Epidermal melanocyte (primary cell): ENCODE measurements around the gene FYCO1.

ENCODE experiments used
- DNase-seq: peaks from one replicate; pipeline ENCODE4 v3.0.0; 2011; ENCODE audit warnings: low spot score; ENCODE audit not compliant: insufficient read length

FYCO1 gene

DNA sequence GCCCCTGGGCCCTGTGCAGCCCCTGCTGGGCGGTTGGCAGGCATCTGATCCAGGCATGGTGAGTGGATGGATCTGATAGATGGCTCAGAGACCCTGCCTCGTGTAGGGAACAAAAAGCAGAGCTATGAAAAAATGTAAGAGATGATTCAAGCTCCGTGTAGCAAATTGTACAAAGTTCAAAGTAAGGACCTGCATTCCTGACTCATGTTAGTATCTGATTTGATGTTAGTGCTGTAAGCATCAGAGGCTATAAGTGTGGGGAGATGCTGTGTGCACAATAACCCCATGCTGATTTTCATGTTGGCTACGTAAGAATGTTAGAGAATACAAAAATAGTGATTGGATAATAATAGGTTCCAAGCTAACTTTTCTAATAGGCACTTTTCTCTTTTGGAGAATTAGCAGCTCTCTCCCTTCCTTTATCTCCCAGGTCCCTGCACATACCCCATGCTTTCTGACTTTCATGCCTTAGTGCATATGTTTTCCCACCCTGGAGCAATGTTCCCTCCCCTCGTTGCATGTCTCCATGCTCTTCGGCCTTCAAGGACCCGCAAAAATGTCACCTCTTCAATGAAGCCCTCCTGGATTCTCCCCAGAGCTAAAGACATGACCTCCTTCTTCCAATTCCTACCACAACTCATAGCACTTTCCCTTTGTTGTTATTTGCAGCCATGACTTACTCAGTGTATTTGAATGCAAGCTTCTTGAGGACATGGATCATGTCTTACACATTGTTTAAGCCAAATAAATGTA lies 107.7 kb downstream of the FYCO1 start:
- DNase-seq, result no peak

DNA sequence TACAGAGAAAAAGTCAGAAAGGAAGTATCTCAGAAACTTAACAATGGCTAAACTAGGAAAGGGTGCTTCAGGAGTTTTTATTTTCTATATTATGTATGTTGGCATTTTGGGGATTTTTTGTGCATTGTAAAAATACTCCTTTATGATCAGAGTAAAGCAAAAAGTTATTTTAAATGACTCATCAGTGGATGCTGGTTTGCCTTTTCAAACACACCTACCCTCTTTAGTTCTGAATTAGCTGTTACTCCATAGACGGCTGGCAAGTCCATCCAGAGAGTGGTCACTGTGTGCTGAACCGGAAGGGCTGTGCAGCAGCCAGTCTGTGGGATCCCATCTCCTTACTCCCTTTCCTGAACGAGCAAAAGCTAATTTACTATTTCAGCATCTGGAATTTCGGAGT lies 108.3 kb downstream of the FYCO1 start:
- no peak for DNase-seq

DNA sequence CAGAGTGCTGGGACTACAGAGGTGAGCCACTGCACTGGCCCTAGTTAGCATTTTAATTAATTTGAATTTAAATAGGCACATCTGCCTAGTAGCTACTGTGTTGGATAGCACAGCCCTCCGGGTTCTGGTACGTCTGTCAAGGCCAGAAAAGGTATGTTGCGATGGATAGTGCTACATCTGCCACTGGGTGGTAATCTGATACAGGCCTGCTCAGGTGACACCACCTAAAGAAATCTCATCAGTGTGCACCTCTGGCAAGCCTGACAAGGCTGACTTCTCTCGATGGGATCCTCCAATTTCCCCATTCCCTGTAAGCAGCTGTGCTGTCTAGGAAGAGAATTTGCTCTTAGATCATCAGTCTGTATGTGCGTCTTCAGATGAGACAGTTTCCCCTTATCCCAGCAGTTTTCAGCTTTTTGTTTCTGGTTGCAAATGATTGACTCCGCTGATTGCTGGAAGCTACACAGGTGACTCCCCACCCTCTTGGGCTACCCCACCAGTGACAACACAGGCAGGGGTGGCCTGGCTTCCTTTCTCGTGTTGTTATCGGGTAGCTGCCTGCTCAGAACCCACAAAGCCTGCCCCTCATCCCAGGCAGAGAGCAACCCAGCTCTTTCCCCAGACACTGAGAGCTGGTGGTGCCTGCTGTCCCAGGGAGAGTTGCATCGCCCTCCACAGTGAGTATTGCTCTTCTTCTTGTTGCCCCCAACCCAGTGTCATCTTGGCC lies 109.5 kb downstream of the FYCO1 start, which contains the start of gene CCR9:
TSS of gene CCR9 (plus strand) at position 565 of the 727 bp plus-strand sequence. CDS start 8,391 bp downstream, outside the sequence.
- no peak for DNase-seq

DNA sequence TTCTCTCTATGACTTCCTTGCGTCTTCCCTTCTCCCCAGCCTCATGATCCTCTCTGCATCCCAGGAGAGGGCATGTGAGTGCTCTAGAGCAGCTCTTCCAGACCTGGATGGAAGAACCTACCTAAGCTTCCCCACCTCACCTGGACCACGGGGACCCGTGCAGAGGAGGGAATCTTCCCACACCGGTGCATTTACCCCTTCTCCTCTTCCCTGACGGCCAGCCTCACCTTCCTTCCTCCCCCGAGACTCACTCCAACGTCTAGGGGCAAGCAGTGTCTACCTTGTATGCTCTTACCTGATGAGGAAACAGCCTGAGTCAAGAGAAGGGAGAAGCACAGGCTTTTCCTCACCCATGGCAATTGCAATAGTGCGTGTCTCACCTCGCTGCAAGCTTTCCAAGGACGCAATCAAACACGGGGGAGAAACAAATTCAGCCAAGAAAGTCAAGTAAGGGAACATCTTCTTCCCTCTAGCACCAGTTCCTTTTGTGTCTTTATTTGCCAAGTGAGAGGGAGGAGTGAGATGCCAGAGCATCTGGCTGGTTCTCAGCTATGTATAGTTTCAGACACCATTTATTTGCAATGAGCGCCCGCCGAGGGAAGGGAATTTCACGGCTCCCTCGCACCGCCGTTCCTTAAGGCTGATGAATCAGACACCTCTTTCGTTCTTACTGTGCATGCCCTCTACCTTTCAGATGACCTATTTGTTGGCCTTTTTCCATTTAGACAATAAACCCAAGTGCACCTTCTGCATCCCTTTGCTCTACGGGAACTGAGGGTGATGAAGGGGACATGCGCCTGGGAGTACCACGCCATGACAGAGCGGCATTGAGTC lies 111.0 kb downstream of the FYCO1 start:
- no peak for DNase-seq

DNA sequence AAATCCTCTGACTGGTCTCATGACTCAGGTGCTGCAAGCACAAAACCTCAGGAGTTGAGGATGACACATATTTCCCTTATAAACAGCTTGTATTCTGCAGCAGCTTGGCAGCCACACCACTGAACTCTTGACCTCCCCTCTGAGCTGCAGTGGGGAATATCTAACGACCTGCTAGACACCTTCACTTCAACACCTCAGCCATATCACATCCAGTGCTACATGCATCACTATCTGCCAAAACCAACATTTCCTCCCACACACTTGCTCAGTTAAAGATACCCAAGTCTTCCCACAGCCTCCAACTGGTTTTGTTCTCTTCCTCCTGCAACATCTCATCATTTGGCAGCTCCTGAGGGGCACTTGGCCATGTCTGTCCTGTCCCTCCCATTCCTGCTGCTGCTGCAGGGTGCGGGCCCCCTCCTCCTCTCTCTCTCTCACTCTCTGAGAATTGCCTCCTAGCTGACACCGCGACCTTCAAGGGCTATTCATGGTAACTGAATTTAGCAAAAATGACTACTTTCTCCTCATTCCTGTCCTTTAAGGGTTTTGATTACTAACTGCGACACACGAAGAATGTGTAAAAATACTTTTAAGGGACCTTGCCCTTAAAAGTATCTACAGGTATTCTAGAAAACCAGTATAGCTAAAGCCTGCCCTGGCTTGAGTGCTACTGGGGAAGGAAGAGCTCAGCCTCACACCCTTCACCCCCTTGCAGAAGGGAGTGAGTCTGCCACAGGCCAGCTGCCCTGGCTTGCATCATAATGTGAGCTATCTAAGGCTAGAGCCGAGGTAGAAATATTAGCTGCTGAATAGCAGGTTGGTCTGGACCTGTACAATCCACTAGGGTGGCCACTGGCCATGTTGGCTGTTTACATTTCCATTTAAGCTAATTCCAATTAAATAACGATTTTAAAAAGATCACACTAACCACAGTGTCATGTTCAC lies 114.3 kb downstream of the FYCO1 start:
- DNase-seq, result no peak

DNA sequence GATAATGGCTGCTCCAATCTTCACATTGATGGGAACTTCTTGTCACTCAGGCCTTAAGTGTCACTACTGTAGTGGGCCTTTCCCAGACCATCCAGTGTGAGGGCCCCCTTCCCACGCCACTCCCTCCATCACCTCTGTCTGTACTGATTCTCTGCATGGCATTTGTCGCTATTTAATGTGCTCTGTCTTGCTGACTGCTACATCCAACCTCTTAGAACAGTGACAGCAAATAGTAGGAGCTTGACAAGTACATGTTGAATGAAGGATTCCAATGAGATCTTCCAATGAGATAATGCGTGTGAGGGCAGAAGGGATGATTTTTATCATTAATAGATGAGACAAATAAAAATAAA lies 114.9 kb downstream of the FYCO1 start:
- DNase-seq, result no peak

DNA sequence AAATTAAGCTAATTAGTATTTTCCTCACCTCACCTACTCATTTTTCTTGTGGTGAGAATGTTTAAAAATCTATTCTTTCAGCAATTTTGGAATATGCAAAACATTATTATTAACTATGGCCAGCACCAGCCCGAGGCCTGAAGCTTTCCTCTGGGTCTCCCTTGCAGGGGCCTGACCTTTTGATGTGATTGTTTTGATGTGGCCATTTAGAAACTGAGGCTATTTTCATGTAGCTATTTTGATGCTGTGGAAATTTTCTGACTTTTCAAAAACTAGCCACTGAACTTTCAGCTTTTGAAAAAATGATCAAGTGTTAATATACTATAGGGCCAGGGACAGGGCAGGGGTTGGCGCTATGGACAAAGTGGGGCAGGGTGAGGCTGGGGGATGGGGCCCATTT lies 117.5 kb downstream of the FYCO1 start:
- no peak for DNase-seq

DNA sequence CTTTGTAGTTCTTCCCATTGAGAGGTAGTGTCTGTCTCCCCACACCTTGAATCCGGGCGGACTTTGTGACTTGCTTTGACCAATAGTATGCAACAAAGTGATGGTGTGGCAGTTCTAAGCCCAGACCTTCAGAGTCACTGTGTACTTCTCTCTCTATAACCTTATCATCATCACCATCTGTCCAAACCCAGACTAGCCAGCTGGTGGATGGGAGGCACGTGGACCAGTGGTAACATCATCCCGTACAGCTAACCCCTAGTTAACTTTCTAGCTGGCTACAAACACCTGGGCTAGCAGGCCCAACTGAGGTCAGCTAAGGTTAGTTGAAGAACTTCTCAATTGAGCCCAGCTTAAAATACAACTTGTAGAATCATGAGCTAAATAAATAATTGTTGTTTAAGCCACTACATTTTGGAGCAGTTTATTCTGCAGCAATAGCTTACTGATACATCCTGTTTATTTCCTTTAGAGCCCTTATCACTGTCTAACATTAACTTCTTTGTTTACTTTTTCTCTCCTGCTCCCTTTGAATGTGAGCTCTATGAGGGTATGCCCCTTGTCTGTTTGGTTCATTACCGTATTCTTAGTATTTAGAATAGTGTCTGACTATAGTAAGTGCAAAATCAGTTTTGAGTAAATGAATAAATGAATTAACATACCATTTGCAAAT lies 120.8 kb downstream of the FYCO1 start:
- DNase-seq, result no peak

DNA sequence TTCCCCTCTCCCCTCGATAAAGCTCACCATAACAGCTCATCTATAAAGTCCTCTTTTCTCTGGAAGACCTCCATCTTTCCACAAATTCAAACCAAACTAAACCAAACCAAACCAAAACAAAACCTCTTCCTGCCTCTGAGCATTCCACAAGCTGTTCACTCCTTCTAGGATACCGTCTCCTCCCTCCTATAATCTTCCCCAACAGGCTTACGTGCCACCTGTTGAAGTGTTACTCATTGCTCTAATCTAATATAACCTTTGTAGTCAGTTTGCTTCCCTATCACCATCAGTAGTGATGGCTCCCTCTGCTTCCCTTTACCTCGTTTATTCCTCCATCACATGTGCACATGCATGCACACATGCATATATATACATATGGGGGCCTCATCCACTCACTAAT lies 122.0 kb downstream of the FYCO1 start:
- DNase-seq, result no peak

DNA sequence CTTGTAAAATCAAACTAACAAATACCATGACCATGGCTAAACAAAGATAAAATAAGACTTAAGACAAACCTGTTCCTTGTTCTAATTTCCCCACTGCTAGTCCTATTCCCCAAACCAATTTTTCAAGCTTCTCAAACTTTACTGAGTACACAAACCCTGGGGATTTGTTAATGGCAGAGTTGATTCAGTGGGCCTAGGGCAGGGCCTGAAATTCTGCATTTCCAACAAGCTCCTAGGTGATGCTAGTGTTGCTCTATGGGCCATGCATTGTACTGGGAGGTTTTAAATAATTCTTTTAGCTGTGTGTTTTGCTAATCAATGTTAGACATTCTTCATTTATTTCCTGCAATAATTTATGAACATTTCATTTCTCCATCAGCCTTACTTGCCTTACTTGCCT lies 122.6 kb downstream of the FYCO1 start:
- DNase-seq, result no peak

DNA sequence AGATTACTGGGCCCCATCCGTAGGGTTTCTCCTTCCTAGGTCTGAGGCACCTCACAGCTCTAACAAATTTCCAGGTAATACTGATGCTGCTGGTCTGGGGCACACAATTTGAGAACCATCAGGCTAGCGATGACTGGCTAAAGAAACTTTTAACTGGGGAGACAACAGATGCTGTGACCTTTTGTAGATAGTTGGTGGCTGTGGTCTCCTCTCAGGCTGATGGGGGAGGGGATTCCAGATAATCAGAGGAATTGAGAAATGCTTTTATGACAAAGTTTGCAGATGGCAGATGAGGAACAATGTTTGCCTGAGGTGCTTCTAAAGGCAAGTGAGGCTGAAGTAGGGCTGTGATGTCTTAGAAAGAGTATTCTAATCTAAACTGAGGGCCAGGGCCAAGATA lies 123.1 kb downstream of the FYCO1 start:
- no peak for DNase-seq

DNA sequence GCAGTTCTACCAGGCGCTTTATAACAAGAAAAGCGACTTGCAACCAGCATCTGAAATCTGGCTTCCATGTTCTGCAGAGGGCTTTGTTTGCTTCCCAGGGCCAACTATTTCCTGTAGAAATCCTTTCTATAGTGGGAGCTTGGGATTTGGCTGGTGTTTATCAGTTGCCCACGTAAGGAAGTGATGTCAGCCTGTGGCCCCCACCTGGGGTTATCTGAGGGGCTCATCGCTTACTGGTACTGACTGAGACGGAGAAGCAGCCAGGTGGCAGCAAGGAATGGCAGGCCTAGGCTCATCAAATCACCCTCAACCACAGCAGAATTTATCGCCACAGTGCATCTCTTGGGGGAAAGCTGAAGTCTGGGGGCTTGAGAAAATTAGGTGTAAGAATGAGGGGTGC lies 123.8 kb downstream of the FYCO1 start:
- no peak for DNase-seq

DNA sequence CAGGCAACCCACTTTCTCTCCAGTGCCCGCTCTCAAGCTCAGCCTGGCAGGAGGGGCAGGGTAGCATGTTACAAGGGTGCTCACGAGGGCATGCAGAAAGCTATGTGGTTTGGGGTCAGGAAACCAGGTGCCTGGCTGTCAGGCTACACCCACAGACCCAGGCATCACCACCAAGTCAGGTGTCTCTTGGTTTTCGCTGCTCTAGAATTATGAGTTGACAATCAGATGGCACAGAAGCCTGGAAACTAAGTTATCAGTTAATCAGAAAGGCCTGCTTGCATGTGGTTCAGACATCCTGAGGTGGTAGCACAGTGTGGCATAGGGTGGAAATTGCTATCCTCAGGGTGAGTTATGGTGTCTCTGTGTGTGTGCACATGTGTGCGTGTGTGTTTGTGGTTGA lies 125.5 kb downstream of the FYCO1 start:
- no peak for DNase-seq

DNA sequence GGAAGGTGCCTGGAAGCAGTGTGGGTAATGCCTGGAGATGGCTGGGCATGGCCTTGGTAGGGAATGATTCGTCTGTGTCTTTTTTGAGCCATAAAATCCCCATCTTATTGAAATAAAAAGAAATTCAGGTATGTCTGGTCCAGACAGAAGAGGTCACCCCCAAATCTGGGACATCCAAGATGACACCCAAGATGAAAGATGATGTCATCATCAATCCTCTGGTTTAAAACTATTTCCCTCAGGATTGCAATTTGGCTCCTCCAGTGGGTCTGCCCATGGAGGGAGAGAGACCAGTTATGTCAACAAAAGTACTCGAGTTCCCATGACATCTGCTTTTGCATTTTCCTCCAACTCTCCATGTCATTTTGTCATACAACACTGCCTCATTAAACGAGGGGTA lies 126.0 kb downstream of the FYCO1 start:
- DNase-seq, result no peak

DNA sequence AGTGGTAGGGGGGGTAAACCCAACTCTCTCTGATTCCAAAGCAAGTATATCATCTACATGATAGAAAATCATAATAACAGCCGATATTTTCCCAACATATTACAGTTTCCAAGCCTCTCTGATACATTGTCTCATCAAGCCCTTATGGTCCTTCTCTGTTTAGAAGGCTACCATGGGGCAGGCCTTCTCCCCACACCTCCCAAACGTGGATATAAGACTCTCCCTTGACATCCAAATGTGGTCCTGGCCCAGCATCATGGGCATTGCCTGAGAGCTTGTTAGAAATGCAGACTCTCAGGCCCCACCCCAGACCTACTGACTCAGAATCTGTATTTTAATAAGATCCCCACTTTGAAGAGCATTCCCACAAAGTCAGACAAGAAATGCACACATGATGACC lies 127.0 kb downstream of the FYCO1 start:
- DNase-seq, result no peak

DNA sequence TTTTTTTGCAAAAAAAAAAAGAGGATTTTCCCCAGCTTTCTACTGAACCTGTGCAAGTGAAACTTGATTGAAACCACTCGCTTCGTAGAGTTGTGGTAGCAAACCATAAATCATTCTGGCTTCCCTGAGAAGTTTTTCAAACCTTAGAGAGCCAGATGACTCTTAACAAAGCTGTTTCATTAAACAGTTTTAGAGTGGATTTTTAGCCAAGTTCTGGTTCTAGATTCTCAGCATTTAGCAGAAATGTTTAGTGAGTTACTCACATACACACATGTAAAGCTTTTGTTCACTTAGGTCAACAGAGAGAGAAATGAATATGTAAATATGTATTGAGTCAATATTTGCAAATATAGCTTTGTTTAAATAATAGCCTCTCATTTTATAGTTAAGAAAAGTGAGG lies 127.4 kb downstream of the FYCO1 start:
- DNase-seq, result no peak
